Endothelial cell (in vitro differentiated cells): ENCODE measurements around the gene ZFYVE19. TPM values are rescaled to one million over a fixed set of nuclear protein-coding genes. Genes with fewer than 3 reads are reported as not detected.
"Not testable (repeated sequence)": the region's sequence is repeated elsewhere in the genome, so short reads cannot be mapped to it uniquely, and the experiment has no call there.

Experiments
- DNase-seq: peaks from one replicate; pipeline ENCODE4 v3.0.0; 2021; ENCODE audit warnings: low spot score
- H3K27ac Mint-ChIP-seq: one replicate; pipeline ENCODE4 v1.8.0; 2021; ENCODE audit warnings: mixed read lengths, inconsistent platforms; ENCODE audit not compliant: unreplicated experiment
- H3K27me3 Mint-ChIP-seq: one replicate; pipeline ENCODE4 v1.8.0; 2021; ENCODE audit warnings: mild to moderate bottlenecking, moderate library complexity, mixed read lengths, inconsistent platforms; ENCODE audit not compliant: unreplicated experiment
- H3K36me3 Mint-ChIP-seq: one replicate; pipeline ENCODE4 v1.8.0; 2021; ENCODE audit warnings: mild to moderate bottlenecking, low read depth, mixed read lengths, inconsistent platforms; ENCODE audit not compliant: unreplicated experiment
- H3K4me1 Mint-ChIP-seq: one replicate; pipeline ENCODE4 v1.8.0; 2021; ENCODE audit warnings: mild to moderate bottlenecking, mixed read lengths, inconsistent platforms; ENCODE audit not compliant: unreplicated experiment
- H3K4me3 Mint-ChIP-seq: one replicate; pipeline ENCODE4 v1.8.0; 2021; ENCODE audit warnings: mild to moderate bottlenecking, mixed read lengths, inconsistent platforms; ENCODE audit not compliant: unreplicated experiment
- H3K9me3 Mint-ChIP-seq: one replicate; pipeline ENCODE4 v1.8.0; 2021; ENCODE audit warnings: mixed read lengths, inconsistent platforms; ENCODE audit not compliant: unreplicated experiment
- CTCF ChIP-seq: fragments of 200-600 bp; sonication (generic); IDR thresholded peaks from one replicate; pipeline ENCODE4 v1.5.0; 2021; ENCODE audit warnings: antibody characterized with exemption; ENCODE audit not compliant: unreplicated experiment
- total RNA-seq: library from RNA; stranded (reverse); fragmentation: NEBNext Ultra II Directional; extraction: Animal tissue kit (Norgen Biotek cat#: 25700); gene quantifications from one replicate; pipeline ENCODE4 v1.2.1, GENCODE V29; 2021; ENCODE audit not compliant: unreplicated experiment

ZFYVE19 gene
- total RNA-seq, 1 donor from 2014 or later: 31.5 TPM

GRCh38 chr15:40857601-40858341 is 50.9 kb downstream of the ZFYVE19 start:
- TF ChIP-seq CTCF: peak; percentile 90
- Mint-ChIP-seq H3K36me3 (peaks cover 8% of the 10 kb centered on the region), H3K9me3 (no peaks in the 10 kb centered on the region), H3K27me3 (peaks cover 8% of the 10 kb centered on the region), H3K27ac (no peak overlapping the region), H3K4me1 (no peaks in the 10 kb centered on the region), H3K4me3 (peak overlapping the region; percentile 54)
- peak; percentile 93 for DNase-seq

- no peak for TF ChIP-seq CTCF
- Mint-ChIP-seq H3K27ac (no peak overlapping the region), H3K4me3 (no peak overlapping the region), H3K36me3 (peaks cover 8% of the 10 kb centered on the region), H3K4me1 (no peaks in the 10 kb centered on the region), H3K27me3 (peaks cover 8% of the 10 kb centered on the region), H3K9me3 (no peaks in the 10 kb centered on the region)
- DNase-seq: no peak
Observed at GRCh38 chr15:40858706-40859105, 51.8 kb downstream of the ZFYVE19 start.

- TF ChIP-seq CTCF: peak; percentile 62
- Mint-ChIP-seq H3K27me3 (peaks cover 8% of the 10 kb centered on the region), H3K4me1 (no peaks in the 10 kb centered on the region)
Observed at GRCh38 chr15:40859206-40859851, 52.4 kb downstream of the ZFYVE19 start.

GRCh38 chr15:40861147-40861546 is 54.3 kb downstream of the ZFYVE19 start:
- not testable (repeated sequence) for DNase-seq, H3K27me3 Mint-ChIP-seq, H3K36me3 Mint-ChIP-seq, H3K4me3 Mint-ChIP-seq, H3K27ac Mint-ChIP-seq, H3K4me1 Mint-ChIP-seq, H3K9me3 Mint-ChIP-seq

More at GRCh38 chr15:40859206-40859851, 52.4 kb downstream of the ZFYVE19 start:
- Mint-ChIP-seq H3K27ac (no peak overlapping the region), H3K9me3 (no peaks in the 10 kb centered on the region), H3K36me3 (peaks cover 8% of the 10 kb centered on the region), H3K4me3 (no peak overlapping the region)
- peak; percentile 89 for DNase-seq

GRCh38 chr15:40863660-40864270 is 56.9 kb downstream of the ZFYVE19 start:
- H3K27ac Mint-ChIP-seq: no peak overlapping the region

More at GRCh38 chr15:40863660-40864270, 56.9 kb downstream of the ZFYVE19 start:
- Mint-ChIP-seq H3K4me1 (no peaks in the 10 kb centered on the region), H3K36me3 (no peaks in the 10 kb centered on the region), H3K9me3 (no peaks in the 10 kb centered on the region), H3K27me3 (peaks cover 7% of the 10 kb centered on the region), H3K4me3 (no peak overlapping the region)
- no peak for TF ChIP-seq CTCF
- no peak for DNase-seq

Other genes starting within 250 kb of the ZFYVE19 start
- 40.4 TPM for gene CCDC32, start 242.0 kb upstream of the ZFYVE19 start, total RNA-seq
- 11.5 TPM for gene RPUSD2, start 237.8 kb upstream of the ZFYVE19 start, total RNA-seq
- gene KNL1, start 212.8 kb upstream of the ZFYVE19 start, total RNA-seq: 9.5 TPM
- gene RAD51, start 111.9 kb upstream of the ZFYVE19 start, total RNA-seq: 9.6 TPM
- gene RMDN3, start 51.8 kb upstream of the ZFYVE19 start, total RNA-seq: 34.4 TPM
- gene GCHFR, start 43.0 kb upstream of the ZFYVE19 start, total RNA-seq: 4.6 TPM
- not detected for gene C15orf62, start 37.1 kb upstream of the ZFYVE19 start, total RNA-seq
- 55.6 TPM for gene DNAJC17, start 384 bp downstream of the ZFYVE19 start, total RNA-seq
- gene PPP1R14D, start 21.6 kb downstream of the ZFYVE19 start, total RNA-seq: not detected
- gene SPINT1, start 37.0 kb downstream of the ZFYVE19 start, total RNA-seq: 28.6 TPM
- gene RHOV, start 67.1 kb downstream of the ZFYVE19 start, total RNA-seq: 1.4 TPM
- 39.2 TPM for gene VPS18, start 87.4 kb downstream of the ZFYVE19 start, total RNA-seq
- 257 TPM for gene DLL4, start 122.3 kb downstream of the ZFYVE19 start, total RNA-seq
- 16.4 TPM for gene CHAC1, start 146.4 kb downstream of the ZFYVE19 start, total RNA-seq